ENCODE results near the gene HEPHL1.

The HEPHL1 gene

GRCh38 chr11:94127638-94128037 is 106.5 kb downstream of the HEPHL1 start:
- no peak for DNase-seq (ENCODE audit: low read depth in 1 of 2, low spot score in 1 of 2)
- TF ChIP-seq, protein P1, sequence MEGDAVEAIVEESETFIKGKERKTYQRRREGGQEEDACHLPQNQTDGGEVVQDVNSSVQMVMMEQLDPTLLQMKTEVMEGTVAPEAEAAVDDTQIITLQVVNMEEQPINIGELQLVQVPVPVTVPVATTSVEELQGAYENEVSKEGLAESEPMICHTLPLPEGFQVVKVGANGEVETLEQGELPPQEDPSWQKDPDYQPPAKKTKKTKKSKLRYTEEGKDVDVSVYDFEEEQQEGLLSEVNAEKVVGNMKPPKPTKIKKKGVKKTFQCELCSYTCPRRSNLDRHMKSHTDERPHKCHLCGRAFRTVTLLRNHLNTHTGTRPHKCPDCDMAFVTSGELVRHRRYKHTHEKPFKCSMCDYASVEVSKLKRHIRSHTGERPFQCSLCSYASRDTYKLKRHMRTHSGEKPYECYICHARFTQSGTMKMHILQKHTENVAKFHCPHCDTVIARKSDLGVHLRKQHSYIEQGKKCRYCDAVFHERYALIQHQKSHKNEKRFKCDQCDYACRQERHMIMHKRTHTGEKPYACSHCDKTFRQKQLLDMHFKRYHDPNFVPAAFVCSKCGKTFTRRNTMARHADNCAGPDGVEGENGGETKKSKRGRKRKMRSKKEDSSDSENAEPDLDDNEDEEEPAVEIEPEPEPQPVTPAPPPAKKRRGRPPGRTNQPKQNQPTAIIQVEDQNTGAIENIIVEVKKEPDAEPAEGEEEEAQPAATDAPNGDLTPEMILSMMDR (IDR thresholded peaks at IDR 0.05; ENCODE audit: insufficient read depth, low read length): no peak
- TF ChIP-seq SPI1 (IDR thresholded peaks at IDR 0.05; ENCODE audit: borderline replicate concordance, low read depth): peak; percentile 34; the same call in 1 of the 2 replicates
- TF ChIP-seq POLR2AphosphoS5 (IDR thresholded peaks at IDR 0.05; ENCODE audit: low read depth): no peak
- no peak for TF ChIP-seq GABPA (IDR thresholded peaks at IDR 0.05; ENCODE audit: low read depth)
- TF ChIP-seq REST (IDR thresholded peaks at IDR 0.05; ENCODE audit: insufficient replicate concordance, low read depth): no peak
- Histone ChIP-seq H3K4me3 (replicated peaks; ENCODE audit: insufficient read depth, low read length) (no peak overlapping the region; the same call in 1 of the 2 replicates), H3K27ac (replicated peaks) (no peak overlapping the region), H3K27me3 (ENCODE audit: insufficient read depth, poor library complexity, severe bottlenecking) (no peaks in the 10 kb centered on the region)

GRCh38 chr11:94128291-94128745 is 107.2 kb downstream of the HEPHL1 start:
- Histone ChIP-seq H3K4me3 (replicated peaks; ENCODE audit: insufficient read depth, low read length) (peak overlapping the region; percentile 87), H3K27me3 (ENCODE audit: insufficient read depth, poor library complexity, severe bottlenecking) (no peaks in the 10 kb centered on the region), H3K27ac (replicated peaks) (peak overlapping the region; percentile 59)
- DNase-seq (ENCODE audit: low read depth in 1 of 2, low spot score in 1 of 2): peak in 1 of 2 experiments; percentile 30
- TF ChIP-seq POLR2AphosphoS5 (IDR thresholded peaks at IDR 0.05; ENCODE audit: low read depth) (no peak), GABPA (IDR thresholded peaks at IDR 0.05; ENCODE audit: low read depth) (no peak), REST (IDR thresholded peaks at IDR 0.05; ENCODE audit: insufficient replicate concordance, low read depth) (no peak), SPI1 (IDR thresholded peaks at IDR 0.05; ENCODE audit: borderline replicate concordance, low read depth) (no peak)
- TF ChIP-seq, protein P1 (IDR thresholded peaks at IDR 0.05; ENCODE audit: insufficient read depth, low read length): no peak

- Histone ChIP-seq H3K27ac (replicated peaks) (peak within 1 kb of the TSS; percentile 59), H3K4me3 (replicated peaks; ENCODE audit: insufficient read depth, low read length) (peak within 1 kb of the TSS; percentile 87), H3K27me3 (ENCODE audit: insufficient read depth, poor library complexity, severe bottlenecking) (no peaks in the 10 kb centered on the region)
- TF ChIP-seq, protein P1 (IDR thresholded peaks at IDR 0.05; ENCODE audit: insufficient read depth, low read length): no peak
- TF ChIP-seq GABPA (IDR thresholded peaks at IDR 0.05; ENCODE audit: low read depth) (peak; percentile 60; the same call in 1 of the 2 replicates), REST (IDR thresholded peaks at IDR 0.05; ENCODE audit: insufficient replicate concordance, low read depth) (no peak), SPI1 (IDR thresholded peaks at IDR 0.05; ENCODE audit: borderline replicate concordance, low read depth) (no peak), POLR2AphosphoS5 (IDR thresholded peaks at IDR 0.05; ENCODE audit: low read depth) (no peak)
- DNase-seq (ENCODE audit: low read depth in 1 of 2, low spot score in 1 of 2): peak; percentile 52 to 71
Observed at GRCh38 chr11:94128746-94129511, 107.8 kb downstream of the HEPHL1 start, which contains the start of gene PANX1. Gene PANX1 (plus strand): TSS chr11:94128841. CDS start chr11:94129313, 472 bp downstream.
